Measurements from ENCODE around the gene ANP32B.
A peak's percentile ranks its signal among the peaks of the same experiment; 100 is the strongest.

The ANP32B gene

GRCh38 chr9:98031169-98031568, 48.0 kb downstream of the ANP32B start:
- DNase-seq (ENCODE audit: low read depth) = no peak

GRCh38 chr9:98031935-98032334, 48.8 kb downstream of the ANP32B start:
- no peak for DNase-seq (ENCODE audit: low read depth)

- peak; percentile 87 for DNase-seq (ENCODE audit: low read depth)
Observed at GRCh38 chr9:98034593-98035546, 51.7 kb downstream of the ANP32B start.

- no peak for DNase-seq (ENCODE audit: low read depth)
Observed at GRCh38 chr9:98037357-98037756, 54.2 kb downstream of the ANP32B start.

DNA sequence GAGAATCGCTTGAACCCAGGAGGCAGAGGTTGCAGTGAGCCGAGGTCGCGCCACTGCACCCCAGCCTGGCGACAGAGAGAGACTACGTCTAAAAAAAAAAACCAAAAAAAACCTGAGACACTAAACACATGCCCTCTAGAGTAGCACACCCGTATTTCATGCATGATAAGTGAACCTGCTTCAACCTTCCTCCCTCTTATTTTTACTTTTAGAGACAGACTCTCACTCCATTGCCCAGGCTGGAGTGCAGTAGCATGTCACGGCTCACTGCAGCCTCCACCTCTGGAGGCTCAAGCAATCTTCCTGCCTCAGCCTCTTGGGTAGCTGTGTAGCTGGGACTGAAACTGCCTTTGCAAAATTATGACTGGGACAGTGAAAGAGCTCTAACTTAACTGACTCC, 55.8 kb downstream of the ANP32B start:
- no peak for DNase-seq (ENCODE audit: low read depth)

DNA sequence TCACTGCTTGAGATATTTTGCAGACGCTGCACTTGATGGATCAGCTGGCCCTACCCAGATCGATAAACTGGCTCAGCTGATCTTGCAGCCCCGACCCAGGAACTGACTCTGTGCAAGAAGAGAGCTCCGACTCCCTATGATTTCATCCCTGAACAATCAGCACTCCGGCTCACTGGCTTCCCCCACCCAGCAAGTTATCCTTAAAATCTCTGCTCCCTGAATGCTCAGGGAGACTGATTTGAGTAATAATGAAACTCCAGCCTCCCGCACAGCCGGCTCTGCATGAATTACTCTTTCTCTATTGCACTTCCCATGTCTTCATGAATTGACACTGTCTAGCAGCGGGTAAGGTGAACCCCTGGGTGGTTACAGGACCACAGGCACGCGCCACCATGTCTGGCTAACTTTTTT, 56.5 kb downstream of the ANP32B start:
- no peak for DNase-seq (ENCODE audit: low read depth)

DNA sequence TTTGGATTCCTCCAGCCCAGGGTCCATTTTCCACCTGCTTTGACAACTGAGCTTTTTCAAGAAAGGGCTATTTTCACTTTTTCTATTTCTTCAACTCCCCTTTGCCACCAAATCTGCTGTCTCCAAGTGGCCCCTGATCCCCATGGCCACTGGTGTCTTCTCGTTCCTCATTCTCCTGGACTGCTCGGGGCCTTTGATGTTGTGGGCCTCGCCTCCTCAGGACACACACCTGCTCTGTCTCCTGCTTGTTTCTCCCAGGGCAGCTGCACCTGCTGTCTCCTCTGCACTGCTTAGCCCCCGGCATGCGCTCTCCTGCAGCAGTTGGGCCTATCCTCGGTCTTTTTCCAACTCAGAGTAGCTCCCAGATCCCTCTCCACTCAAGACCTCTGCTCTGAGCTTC, 57.1 kb downstream of the ANP32B start:
- no peak for DNase-seq (ENCODE audit: low read depth)

GRCh38 chr9:98043915-98044314, 60.8 kb downstream of the ANP32B start:
- DNase-seq (ENCODE audit: low read depth) = no peak

GRCh38 chr9:98045234-98046179, 62.4 kb downstream of the ANP32B start:
- no peak for DNase-seq (ENCODE audit: low read depth)

DNA sequence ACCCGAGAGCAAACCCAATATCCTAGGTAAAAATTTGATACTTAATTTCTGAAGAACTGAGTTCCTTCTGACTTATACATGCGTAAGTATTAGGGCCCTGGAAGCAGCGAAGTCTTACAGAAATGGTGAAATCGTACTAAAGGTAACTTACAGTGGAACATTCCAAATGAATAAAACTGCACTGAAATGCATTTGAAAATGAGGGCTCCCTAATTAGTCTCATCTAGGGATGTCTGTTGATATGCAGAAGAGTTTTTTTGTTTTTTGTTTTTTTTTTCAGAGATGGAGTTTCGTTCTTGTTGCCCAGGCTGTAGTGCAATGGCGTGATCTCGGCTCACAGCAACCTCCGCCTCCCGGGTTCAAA, 63.0 kb downstream of the ANP32B start:
- no peak for DNase-seq (ENCODE audit: low read depth)

DNA sequence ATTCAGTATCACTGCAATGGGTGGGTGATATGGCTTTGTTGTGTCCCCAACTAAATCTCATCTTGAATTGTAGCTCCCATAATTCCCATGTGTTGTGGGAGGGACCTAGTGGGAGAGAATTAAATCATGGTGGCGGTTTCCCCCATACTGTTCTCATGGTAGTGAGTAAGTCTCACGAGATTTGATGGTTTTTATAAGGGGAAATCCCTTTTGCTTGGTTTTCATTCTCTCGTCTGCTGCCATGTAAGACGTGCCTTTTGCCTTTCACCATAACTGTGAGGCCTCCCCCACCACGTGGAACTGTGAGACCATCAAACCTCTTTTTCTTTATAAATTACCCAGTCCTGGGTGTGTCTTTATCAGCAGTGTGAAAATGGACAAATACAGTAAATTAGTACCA, 63.9 kb downstream of the ANP32B start:
- no peak for DNase-seq (ENCODE audit: low read depth)

- DNase-seq (ENCODE audit: low read depth) = no peak
Observed at GRCh38 chr9:98049288-98050072, 66.3 kb downstream of the ANP32B start.

GRCh38 chr9:98050351-98050750, 67.2 kb downstream of the ANP32B start:
- DNase-seq (ENCODE audit: low read depth) = no peak

DNA sequence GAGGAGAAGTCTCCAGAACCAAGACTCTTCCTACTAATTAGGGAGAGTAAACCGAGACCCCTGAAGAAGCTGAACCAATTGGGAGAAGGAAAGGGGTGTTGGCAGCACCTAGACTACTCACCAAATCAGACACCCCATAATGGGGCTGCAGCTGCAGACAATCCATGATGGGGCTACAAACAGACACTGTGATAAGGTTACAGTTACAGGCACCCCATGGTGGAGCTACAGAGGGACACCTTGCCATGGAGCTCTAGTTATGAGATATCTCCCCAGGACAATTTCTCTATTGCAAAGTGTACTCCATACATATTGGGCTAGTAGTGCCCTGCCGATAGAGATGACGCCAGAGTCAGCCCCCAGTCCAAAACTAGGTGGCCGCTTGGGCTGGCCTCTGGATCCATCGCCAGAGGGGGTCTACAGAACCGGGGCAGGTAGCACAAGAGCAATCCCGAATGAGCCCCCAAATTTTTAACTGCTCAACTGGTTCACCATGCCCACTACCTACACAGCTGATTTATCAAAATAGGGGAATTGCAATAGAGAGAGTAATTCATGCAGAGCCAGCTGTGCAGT, 71.3 kb downstream of the ANP32B start:
- DNase-seq (ENCODE audit: low read depth) = no peak

DNA sequence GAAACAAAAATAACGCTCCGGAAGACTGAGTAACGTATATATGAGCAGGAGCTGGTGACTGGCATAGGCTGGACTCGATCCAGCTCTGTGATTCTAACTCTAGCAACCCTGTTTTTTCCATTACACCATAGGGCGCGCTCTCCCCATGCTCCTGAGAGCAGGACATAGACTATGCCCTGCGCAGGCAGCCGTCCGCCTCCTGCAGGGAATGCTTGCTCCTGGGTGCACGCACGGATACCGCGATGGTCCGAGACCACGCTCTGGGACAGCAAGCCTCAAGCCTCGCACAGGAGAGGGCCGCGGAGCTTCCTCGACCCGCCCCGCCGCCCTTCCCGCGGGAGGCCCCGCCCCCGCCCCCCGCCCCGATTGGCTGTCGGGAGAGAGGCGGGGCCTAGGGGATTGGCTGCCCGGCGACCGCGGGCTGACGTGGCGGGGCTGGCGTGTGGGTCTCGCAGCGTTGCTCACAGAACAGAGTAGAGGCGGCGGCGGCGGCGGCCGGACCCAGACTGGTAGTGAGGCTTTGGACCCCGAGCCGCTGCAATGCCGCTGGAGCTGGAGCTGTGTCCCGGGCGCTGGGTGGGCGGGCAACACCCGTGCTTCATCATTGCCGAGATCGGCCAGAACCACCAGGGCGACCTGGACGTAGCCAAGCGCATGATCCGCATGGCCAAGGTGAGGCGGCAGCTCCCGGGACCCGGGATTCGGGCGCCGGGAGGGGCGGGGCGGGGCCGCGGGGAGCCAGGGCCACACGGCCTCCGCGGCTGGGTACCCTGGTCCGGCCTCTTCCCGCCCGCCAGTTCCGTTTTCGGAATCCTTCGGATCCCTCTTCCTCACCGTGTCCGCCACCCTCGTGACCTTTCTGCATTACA, 73.4 kb downstream of the ANP32B start, which contains the start of gene NANS:
TSS of gene NANS (plus strand) at position 464 of the 869 bp plus-strand sequence. CDS start at position 541, 77 bp downstream.
- peak; percentile 89 for DNase-seq (ENCODE audit: low read depth)

- DNase-seq (ENCODE audit: low read depth) = no peak
Observed at GRCh38 chr9:98057138-98057799, 74.1 kb downstream of the ANP32B start.

GRCh38 chr9:98062161-98062560, 79.0 kb downstream of the ANP32B start:
- no peak for DNase-seq (ENCODE audit: low read depth)

GRCh38 chr9:98064623-98065392, 81.7 kb downstream of the ANP32B start:
- no peak for DNase-seq (ENCODE audit: low read depth)

Measured in stimulated activated CD4-positive, alpha-beta T cell treated with anti-CD3 and anti-CD28 coated beads, Interleukin-2, amount 100 ng/mL, for 4 hours (primary cell).